ENCODE data around the gene NFATC2. TPM values are rescaled to one million over a fixed set of nuclear protein-coding genes. Genes with fewer than 3 reads are reported as not detected.

NFATC2 gene
- total RNA-seq, 1 experiment from 2014 or later: 0.61 TPM

DNA sequence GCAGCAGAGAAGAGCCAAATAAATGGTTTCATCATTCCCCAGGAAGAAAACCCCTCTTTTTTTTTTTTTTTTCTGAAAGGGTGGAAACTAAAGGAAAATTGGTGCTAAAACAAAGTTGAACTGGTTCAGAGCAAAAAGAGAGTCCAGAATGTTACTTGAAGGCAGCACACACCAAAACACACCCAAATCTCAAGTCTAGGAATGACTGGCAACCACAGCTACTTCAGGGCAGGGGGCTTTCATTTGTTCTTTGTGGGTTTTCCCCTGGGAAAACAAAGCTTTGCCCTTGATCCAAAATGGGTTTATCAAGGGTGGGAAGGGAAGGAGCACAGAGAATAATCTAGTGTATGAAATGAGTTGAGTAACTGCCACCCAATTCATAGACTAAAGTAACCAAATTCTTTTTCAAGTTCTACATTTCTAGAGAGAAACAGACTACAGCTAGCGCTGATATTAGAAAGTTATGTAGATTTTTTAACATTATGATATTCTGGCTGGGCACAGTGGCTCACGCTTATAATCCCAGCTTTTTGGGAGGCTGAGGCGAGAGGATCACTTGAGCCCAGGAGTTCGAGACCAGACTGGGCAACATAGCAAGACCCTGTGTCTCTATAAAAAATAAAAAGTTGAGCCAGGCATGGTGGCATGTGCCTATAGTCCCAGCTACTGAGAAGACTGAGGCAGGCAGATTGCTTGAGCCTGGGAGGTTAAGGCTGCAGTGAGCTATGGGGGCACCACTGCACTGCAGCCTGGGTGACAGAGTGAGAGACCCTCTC, 119.8 kb downstream of the NFATC2 start:
- H4K5ac ChIP-seq (ENCODE audit: insufficient read length, low read depth, low read length): no peak overlapping the region
- H2BK15ac ChIP-seq (ENCODE audit: low read depth, low read length): no peak overlapping the region
- H3K79me2 ChIP-seq (ENCODE audit: insufficient read depth, low read length): no peaks in the 10 kb centered on the region
- H3K4ac ChIP-seq (ENCODE audit: low read depth, low read length): no peak overlapping the region
- no peak overlapping the region for H3K4me2 ChIP-seq (ENCODE audit: insufficient read depth, insufficient read length, low read length)
- H3K27me3 ChIP-seq (ENCODE audit: insufficient read depth, low read length): no peaks in the 10 kb centered on the region
- H4K91ac ChIP-seq (ENCODE audit: insufficient read length, low read depth, low read length): no peak overlapping the region
- no peak overlapping the region for H2AK5ac ChIP-seq (ENCODE audit: insufficient read length, low read length)
- DNase-seq: no peak
- H3K4me1 ChIP-seq (ENCODE audit: insufficient read depth, low read length): peaks cover 4% of the 10 kb centered on the region
- H3K18ac ChIP-seq (ENCODE audit: insufficient read length, low read depth, low read length): no peak overlapping the region
- no CpG with 5 or more reads among the region's 4 CpGs for WGBS (ENCODE audit: extremely low coverage, insufficient read length, low lambda C conversion rate)
- Mint-ChIP-seq H3K27me3 (ENCODE audit: low read depth) (peaks cover 34% of the 10 kb centered on the region), H3K4me1 (peaks cover 24 to 28% of the 10 kb centered on the region in 2 experiments), H3K9me3 (no peaks in the 10 kb centered on the region), H3K36me3 (ENCODE audit: insufficient read depth in 1 of 3, low read depth in 3 of 3) (no peaks in the 10 kb centered on the region), H3K27ac (no peak overlapping the region), H3K4me3 (no peak overlapping the region)
- no peaks in the 10 kb centered on the region for H3K9me3 ChIP-seq (ENCODE audit: control insufficient read depth, low read depth, low read length)
- H2BK5ac ChIP-seq (ENCODE audit: insufficient read length, low read length): no peak overlapping the region
- H4K8ac ChIP-seq (replicated peaks; ENCODE audit: insufficient read length, low read depth, low read length): no peak overlapping the region
- no peak overlapping the region for H2BK12ac ChIP-seq (ENCODE audit: insufficient read length, low read depth, low read length)
- H3K14ac ChIP-seq (ENCODE audit: insufficient read depth, low read length): no peak overlapping the region
- H4K20me1 ChIP-seq (ENCODE audit: control insufficient read depth, insufficient read depth, insufficient read length): no peaks in the 10 kb centered on the region
- no peaks in the 10 kb centered on the region for H3K23me2 ChIP-seq (ENCODE audit: insufficient read length, low read depth, low read length, poor library complexity, severe bottlenecking)
- H2BK120ac ChIP-seq (ENCODE audit: low read depth, low read length, poor library complexity, severe bottlenecking): no peak overlapping the region
- TF ChIP-seq, protein P1, sequence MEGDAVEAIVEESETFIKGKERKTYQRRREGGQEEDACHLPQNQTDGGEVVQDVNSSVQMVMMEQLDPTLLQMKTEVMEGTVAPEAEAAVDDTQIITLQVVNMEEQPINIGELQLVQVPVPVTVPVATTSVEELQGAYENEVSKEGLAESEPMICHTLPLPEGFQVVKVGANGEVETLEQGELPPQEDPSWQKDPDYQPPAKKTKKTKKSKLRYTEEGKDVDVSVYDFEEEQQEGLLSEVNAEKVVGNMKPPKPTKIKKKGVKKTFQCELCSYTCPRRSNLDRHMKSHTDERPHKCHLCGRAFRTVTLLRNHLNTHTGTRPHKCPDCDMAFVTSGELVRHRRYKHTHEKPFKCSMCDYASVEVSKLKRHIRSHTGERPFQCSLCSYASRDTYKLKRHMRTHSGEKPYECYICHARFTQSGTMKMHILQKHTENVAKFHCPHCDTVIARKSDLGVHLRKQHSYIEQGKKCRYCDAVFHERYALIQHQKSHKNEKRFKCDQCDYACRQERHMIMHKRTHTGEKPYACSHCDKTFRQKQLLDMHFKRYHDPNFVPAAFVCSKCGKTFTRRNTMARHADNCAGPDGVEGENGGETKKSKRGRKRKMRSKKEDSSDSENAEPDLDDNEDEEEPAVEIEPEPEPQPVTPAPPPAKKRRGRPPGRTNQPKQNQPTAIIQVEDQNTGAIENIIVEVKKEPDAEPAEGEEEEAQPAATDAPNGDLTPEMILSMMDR (conservative IDR thresholded peaks at IDR 0.05): no peak
- H3K9ac ChIP-seq (ENCODE audit: extremely low read depth, insufficient read length, low read length): no peak overlapping the region
- no peak overlapping the region for H3K56ac ChIP-seq (ENCODE audit: insufficient read length, low read depth, low read length)
- H3T11ph ChIP-seq (ENCODE audit: low read length): no peak overlapping the region
- no peak overlapping the region for H3K27ac ChIP-seq (ENCODE audit: insufficient read length, low read depth, low read length)
- H3K23ac ChIP-seq (ENCODE audit: insufficient read length, low read depth, low read length): no peak overlapping the region
- H2BK20ac ChIP-seq (ENCODE audit: low read depth, low read length, poor library complexity, severe bottlenecking): no peak overlapping the region
- no peaks in the 10 kb centered on the region for H3K79me1 ChIP-seq (ENCODE audit: insufficient read depth, low read depth, low read length, poor library complexity, severe bottlenecking)
- no peak overlapping the region for H2AFZ ChIP-seq (ENCODE audit: low read length)
